Aorta (tissue), 5 donors: ENCODE data around the gene HSPB2. TPM values are rescaled to one million over a fixed set of nuclear protein-coding genes. Genes with fewer than 3 reads are reported as not detected.

Source experiments
- ATAC-seq: fragments of 200-7000 bp; cut with Tn5 transposase; one replicate; pipeline ENCODE4 v1.9.1; 2022; ENCODE audit warnings: moderate library complexity; ENCODE audit not compliant: low FRiP score
- DNase-seq, 2 donors: peaks; one replicate each; pipeline ENCODE4 v3.0.0-alpha.2; 2020
- H3K27ac ChIP-seq, 2 donors: one replicate each; pipeline ENCODE4 v1.5.1; 2013; ENCODE audit warnings: low read length in 2 of 2, mild to moderate bottlenecking in 2 of 2, moderate library complexity in 2 of 2, control low read depth in 1 of 2, inconsistent platforms in 1 of 2, low read depth in 1 of 2
- H3K27me3 ChIP-seq, 2 donors: one replicate each; pipeline ENCODE4 v1.6.1; 2013; ENCODE audit warnings: control low read depth in 1 of 2, low read length in 1 of 2, mild to moderate bottlenecking in 1 of 2, moderate library complexity in 1 of 2; ENCODE audit not compliant: insufficient read depth in 2 of 2, control insufficient read depth in 1 of 2
- H3K36me3 ChIP-seq, 2 donors: one replicate each; pipeline ENCODE4 v1.6.1; 2013; ENCODE audit warnings: control low read depth in 1 of 2, low read length in 1 of 2, mild to moderate bottlenecking in 1 of 2; ENCODE audit not compliant: insufficient read depth in 2 of 2, control insufficient read depth in 1 of 2
- H3K4me1 ChIP-seq, 2 donors: one replicate each; pipeline ENCODE4 v1.6.1; 2013; ENCODE audit warnings: low read length in 2 of 2, control low read depth in 1 of 2, mild to moderate bottlenecking in 1 of 2, moderate library complexity in 1 of 2; ENCODE audit not compliant: insufficient read depth in 2 of 2, control insufficient read depth in 1 of 2
- H3K4me3 ChIP-seq, 2 donors: one replicate each; pipeline ENCODE4 v1.5.1; 2013; ENCODE audit warnings: low read length in 2 of 2, control low read depth in 1 of 2, mild to moderate bottlenecking in 1 of 2
- H3K9me3 ChIP-seq: one replicate; pipeline ENCODE4 v1.6.1; 2013; ENCODE audit warnings: mild to moderate bottlenecking, low read length; ENCODE audit not compliant: control insufficient read depth
- WGBS, 2 donors: extraction: QIAGEN DNeasy Blood & Tissue Kit; methylation state at CpG; one replicate each; pipeline ENCODE4 v1.1.7; 2013; 5-methylcytosine and 5-hydroxymethylcytosine counted together
- intact Hi-C, 2 donors: fragments of 100-400 bp; cut with DNase I; formaldehyde crosslinking; loops; one replicate each; pipeline versions ENCODE4 v1.14.2 to v1.15.0; 2022
- polyA plus RNA-seq, 2 donors: library from polyadenylated mRNA; stranded (reverse); fragments of 200-250 nt; gene quantifications; one replicate each; pipeline ENCODE4 v1.2.3, GENCODE V29; 2013
- total RNA-seq, 2 donors: library from RNA; stranded (reverse); fragmentation: NEBNext Ultra II Directional; extraction: Animal tissue kit (Norgen Biotek cat#: 25700); gene quantifications; one replicate each; pipeline ENCODE4 v1.2.1, GENCODE V29; 2021
- donor health status: healthy with polysubstance abuse.
- donor health status: Bipolar disorder and iron deficiency.
- donor health status: DM: no; HTN: no; CAD: no.
- donor health status: DM: no; HTN: no; CAD: no.
- donor health status: DM: yes; HTN: yes; CAD: no.

Gene HSPB2
- total and polyA plus RNA-seq, 4 donors, result 13.8 to 60.2 (median 21.5) TPM

DNA sequence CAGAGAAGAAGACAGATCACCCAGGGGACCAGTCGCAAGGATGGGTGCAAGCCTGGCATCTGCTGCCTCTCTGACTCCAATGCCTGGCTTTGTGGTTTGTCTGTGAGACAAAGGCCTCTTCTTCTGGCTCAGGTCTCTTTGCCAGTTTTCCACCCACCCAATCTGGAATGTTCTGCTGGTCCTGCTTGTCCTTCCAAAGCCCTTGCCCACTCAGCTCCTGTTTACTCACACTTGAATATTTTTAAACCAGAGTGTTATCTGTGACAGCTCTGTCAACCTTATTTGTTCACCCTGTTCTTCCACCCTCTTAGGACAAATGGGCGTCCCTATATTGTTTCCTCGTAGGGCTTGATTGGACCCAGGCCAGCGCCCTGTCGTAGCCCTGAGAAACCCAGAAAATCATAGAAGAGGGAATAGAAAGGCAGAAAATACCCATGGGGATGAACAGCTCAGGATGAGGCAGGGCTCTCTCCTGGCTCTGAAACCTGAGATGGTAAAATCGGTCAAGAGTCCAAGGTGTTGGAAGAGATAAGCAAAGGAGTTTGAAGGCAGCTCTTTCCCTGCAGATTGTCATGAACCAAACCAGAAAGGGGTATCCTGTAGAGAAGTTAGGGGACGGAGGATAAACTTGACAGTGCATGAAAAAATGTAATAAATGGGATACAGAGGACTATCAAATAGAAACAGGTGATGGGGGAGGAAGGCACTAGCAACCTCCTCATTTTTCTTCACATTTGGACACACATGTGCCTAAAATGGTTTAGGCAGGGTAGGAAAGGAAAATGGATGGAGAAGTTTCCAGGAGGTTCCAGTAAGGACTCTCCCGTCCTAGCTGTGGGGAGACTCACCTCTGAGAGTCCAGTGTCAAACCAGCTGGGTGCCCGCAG, 1.6 kb upstream of the HSPB2 start:
- H3K36me3 ChIP-seq, result peaks cover 0 to 3% of the 10 kb centered on the region in 2 donors
- ATAC-seq (no peak), DNase-seq (no peak)
- 4 to 5% methylated on average over 9 of the region's 9 CpGs for WGBS, 2 donors
- H3K4me1 ChIP-seq, result no peaks in the 10 kb centered on the region
- peak overlapping the region; percentile 79 to 98 for H3K4me3 ChIP-seq
- no peaks in the 10 kb centered on the region for H3K27me3 ChIP-seq
- H3K27ac ChIP-seq, result peak overlapping the region; percentile 97 to 98
- intact Hi-C loops, result loop anchor here (1.0 kb wide), 2 partner anchors 16 to 32 kb away; partner anchors contain the start of genes CFAP68 (in 1 of the 2) and FDXACB1 (in 1 of the 2)
- no peaks in the 10 kb centered on the region for H3K9me3 ChIP-seq

DNA sequence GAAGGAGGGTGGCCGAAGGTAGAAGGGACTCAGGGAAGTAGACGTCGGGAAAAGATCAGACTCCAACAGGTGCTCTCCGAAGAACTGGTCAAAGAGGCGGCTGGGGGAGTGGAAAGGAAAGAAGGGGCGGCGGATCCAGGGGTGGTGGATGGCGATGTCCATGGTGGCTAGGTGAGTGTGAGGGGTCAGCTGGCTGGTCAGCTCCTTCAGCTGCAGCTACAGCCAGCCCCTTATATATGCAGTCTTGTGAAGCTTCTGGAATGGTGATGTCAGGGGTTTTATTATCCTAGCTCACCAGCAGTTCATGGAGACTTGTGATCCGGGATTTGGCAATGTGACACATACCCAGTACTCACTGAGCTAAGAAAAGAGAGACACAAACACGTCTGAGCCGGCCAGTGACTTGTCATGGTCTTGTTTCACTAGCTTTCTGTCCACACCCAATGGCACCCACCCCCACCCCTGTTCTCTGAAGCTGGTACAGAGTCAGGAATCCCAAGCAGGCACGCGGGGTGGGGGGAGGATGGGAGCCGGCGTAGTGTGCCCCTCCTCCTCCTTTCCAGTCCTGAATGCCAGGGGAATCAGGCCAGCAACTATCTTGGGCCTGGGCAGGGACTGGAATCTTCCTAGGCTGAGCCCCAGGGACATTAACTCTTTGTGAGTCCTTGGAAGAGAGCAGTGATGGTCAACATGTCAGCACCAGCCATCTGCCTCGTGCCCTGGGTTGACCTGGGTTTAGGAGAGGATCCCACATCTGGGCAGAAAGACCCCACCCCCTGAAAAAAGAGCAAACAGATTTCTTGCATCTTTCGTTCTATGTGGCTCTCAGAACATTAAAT, 752 bp upstream of the HSPB2 start, which contains the start of gene CRYAB:
Gene CRYAB (minus strand): TSS at position 208 of the 839 bp plus-strand sequence. CDS start 46 bp downstream, at position 162.
- no peaks in the 10 kb centered on the region for H3K9me3 ChIP-seq
- peaks cover 0 to 3% of the 10 kb centered on the region in 2 donors for H3K36me3 ChIP-seq
- H3K4me1 ChIP-seq, result peaks cover 0 to 6% of the 10 kb centered on the region in 2 donors
- ATAC-seq (peak; percentile 87), DNase-seq (peak; percentile 92 to 95)
- WGBS, 2 donors, result 4 to 8% methylated on average over 17 of the region's 17 CpGs
- intact Hi-C loops, result loop anchor here (1.0 to 2.0 kb wide), 3 partner anchors 16 to 33 kb away; partner anchors contain the start of genes CFAP68 (in 2 of the 2) and FDXACB1 (in 2 of the 2)
- no peaks in the 10 kb centered on the region for H3K27me3 ChIP-seq
- peak within 1 kb of the TSS; percentile 97 to 98 for H3K27ac ChIP-seq
- H3K4me3 ChIP-seq, result peak within 1 kb of the TSS; percentile 79 to 98

GRCh38 chr11:111913031-111913861, 712 bp downstream of the HSPB2 start:
- Histone ChIP-seq H3K4me3 (peak overlapping the region; percentile 64 to 79), H3K9me3 (no peaks in the 10 kb centered on the region), H3K4me1 (peaks cover 0 to 6% of the 10 kb centered on the region in 2 donors), H3K27me3 (no peaks in the 10 kb centered on the region), H3K27ac (peak overlapping the region; percentile 94 to 99), H3K36me3 (peaks cover 0 to 3% of the 10 kb centered on the region in 2 donors)
- intact Hi-C loops, result loop anchor here in 1 of 2 donors (2.0 kb wide), 1 partner anchor 34 kb away; the partner anchor contains the start of genes CFAP68 and FDXACB1
- DNase-seq (peak; percentile 62 to 73), ATAC-seq (peak; percentile 59)
- WGBS, 2 donors, result 2 to 4% methylated on average over 22 to 24 of the region's 24 CpGs

DNA sequence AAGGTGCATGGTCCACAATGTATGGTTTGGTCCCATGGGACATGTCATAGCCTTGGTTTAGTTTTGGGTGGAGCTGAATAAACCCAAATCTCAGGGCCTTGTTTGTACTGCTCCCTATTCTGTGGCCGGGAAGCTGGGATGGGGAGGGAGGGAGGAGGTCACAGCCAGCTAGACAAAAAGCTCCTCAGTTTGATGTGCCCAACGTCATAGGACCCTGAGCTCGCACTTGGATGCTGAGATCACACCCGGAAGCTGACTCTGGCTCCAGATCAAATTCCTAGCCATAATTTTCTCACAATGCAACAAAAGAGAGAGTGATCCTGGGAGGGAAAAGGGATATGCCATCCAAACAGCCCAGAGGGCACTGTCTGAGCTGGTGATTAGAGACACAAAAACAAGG, 1.5 kb downstream of the HSPB2 start:
- Histone ChIP-seq H3K27ac (peak overlapping the region; percentile 94 to 99), H3K27me3 (no peaks in the 10 kb centered on the region), H3K4me3 (peak overlapping the region; percentile 79), H3K4me1 (peaks cover 0 to 6% of the 10 kb centered on the region in 2 donors), H3K36me3 (peaks cover 0 to under 1% of the 10 kb centered on the region in 2 donors), H3K9me3 (no peaks in the 10 kb centered on the region)
- 5 to 6% methylated on average over 4 of the region's 4 CpGs for WGBS, 2 donors
- DNase-seq, result peak; percentile 84 to 87
- peak; percentile 76 for ATAC-seq
- intact Hi-C loops, result loop anchor here in 1 of 2 donors (2.0 kb wide), 1 partner anchor 35 kb away; the partner anchor contains the start of genes CFAP68 and FDXACB1

GRCh38 chr11:111916768-111917167, 4.2 kb downstream of the HSPB2 start:
- DNase-seq (no peak), ATAC-seq (no peak)
- 92 to 96% methylated on average over 1 of the region's 1 CpG for WGBS, 2 donors
- H3K27ac ChIP-seq, result no peak overlapping the region
- intact Hi-C loops, result no loop called here
- no peak overlapping the region for H3K4me3 ChIP-seq
- H3K36me3 ChIP-seq, result no peaks in the 10 kb centered on the region
- H3K9me3 ChIP-seq, result no peaks in the 10 kb centered on the region
- no peaks in the 10 kb centered on the region for H3K27me3 ChIP-seq
- H3K4me1 ChIP-seq, result peaks cover 0 to 6% of the 10 kb centered on the region in 2 donors

DNA sequence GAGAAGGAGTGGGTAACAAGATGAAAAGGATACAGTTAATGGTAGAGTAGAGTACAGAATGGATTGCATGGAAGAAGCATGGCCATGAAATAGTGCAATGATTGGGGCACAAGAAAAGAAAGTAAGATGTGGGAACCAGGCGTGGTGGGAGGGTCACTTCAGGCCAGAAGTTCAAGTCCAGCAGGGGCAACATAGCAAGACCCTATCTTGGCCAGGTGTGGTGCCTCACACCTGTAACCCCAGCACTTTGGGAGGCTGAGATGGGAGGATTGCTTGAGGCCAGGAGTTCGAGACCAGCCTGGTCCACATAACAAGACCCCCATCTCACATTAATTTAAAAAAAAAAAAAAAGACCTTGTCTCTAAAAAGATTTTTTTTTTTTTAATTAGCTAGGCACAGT, 4.8 kb downstream of the HSPB2 start:
- H3K36me3 ChIP-seq, result no peaks in the 10 kb centered on the region

GRCh38 chr11:111917788-111918187, 5.3 kb downstream of the HSPB2 start:
- H3K27ac ChIP-seq, result no peak overlapping the region
- ATAC-seq, result no peak
- 89 to 93% methylated on average over 3 of the region's 3 CpGs for WGBS, 2 donors
- H3K36me3 ChIP-seq, result no peaks in the 10 kb centered on the region
- H3K4me1 ChIP-seq, result peaks cover 0 to 6% of the 10 kb centered on the region in 2 donors
- intact Hi-C loops, result no loop called here
- no peaks in the 10 kb centered on the region for H3K27me3 ChIP-seq
- no peak for DNase-seq
- H3K9me3 ChIP-seq, result no peaks in the 10 kb centered on the region
- H3K4me3 ChIP-seq, result no peak overlapping the region

More for the DNA sequence above, 4.8 kb downstream of the HSPB2 start:
- WGBS, 2 donors, result 91 to 95% methylated on average over 2 of the region's 2 CpGs
- H3K4me3 ChIP-seq, result no peak overlapping the region
- intact Hi-C loops, result no loop called here
- H3K9me3 ChIP-seq, result no peaks in the 10 kb centered on the region
- ATAC-seq (no peak), DNase-seq (no peak)
- H3K4me1 ChIP-seq, result peaks cover 0 to 6% of the 10 kb centered on the region in 2 donors
- H3K27ac ChIP-seq, result no peak overlapping the region
- no peaks in the 10 kb centered on the region for H3K27me3 ChIP-seq
